HuH-7 (cell line): ENCODE measurements around the gene ZP3.
"Not testable (repeated sequence)": the region's sequence is repeated elsewhere in the genome, so short reads cannot be mapped to it uniquely, and the experiment has no call there.

Experiments
- DNase-seq: peaks from one replicate; pipeline ENCODE4 v3.0.0; 2011; ENCODE audit warnings: low spot score

The ZP3 gene

GRCh38 chr7:76442664-76443446 lies 18.1 kb downstream of the ZP3 start:
- not testable (repeated sequence) for DNase-seq

- not testable (repeated sequence) for DNase-seq
These were observed 19.1 kb downstream of the ZP3 start for GRCh38 chr7:76443846-76444245.

- DNase-seq, result not testable (repeated sequence)
These were observed 20.8 kb downstream of the ZP3 start for GRCh38 chr7:76445577-76446008.

- DNase-seq, result not testable (repeated sequence)
These were observed 32.3 kb downstream of the ZP3 start for GRCh38 chr7:76457017-76457416.

- not testable (repeated sequence) for DNase-seq
These were observed 33.8 kb downstream of the ZP3 start for GRCh38 chr7:76458504-76458903.

- DNase-seq, result not testable (repeated sequence)
These were observed 36.0 kb downstream of the ZP3 start for GRCh38 chr7:76460767-76461166.

GRCh38 chr7:76461464-76462101 lies 36.8 kb downstream of the ZP3 start, which contains the start of gene DTX2:
TSS of gene DTX2 (plus strand) at chr7:76461709. CDS start at chr7:76480510, 18,801 bp downstream.
- DNase-seq, result not testable (repeated sequence)

GRCh38 chr7:76462271-76462882 lies 37.6 kb downstream of the ZP3 start:
- not testable (repeated sequence) for DNase-seq

- not testable (repeated sequence) for DNase-seq
These were observed 40.2 kb downstream of the ZP3 start for GRCh38 chr7:76464959-76465358.

- DNase-seq, result not testable (repeated sequence)
These were observed 41.2 kb downstream of the ZP3 start for GRCh38 chr7:76465950-76466349.

GRCh38 chr7:76467743-76468404 lies 43.1 kb downstream of the ZP3 start:
- DNase-seq, result not testable (repeated sequence)

GRCh38 chr7:76471556-76472221 lies 46.9 kb downstream of the ZP3 start:
- not testable (repeated sequence) for DNase-seq

- not testable (repeated sequence) for DNase-seq
These were observed 48.3 kb downstream of the ZP3 start for GRCh38 chr7:76473097-76473496.

GRCh38 chr7:76476280-76476679 lies 51.5 kb downstream of the ZP3 start:
- not testable (repeated sequence) for DNase-seq

- DNase-seq, result not testable (repeated sequence)
These were observed 52.2 kb downstream of the ZP3 start for GRCh38 chr7:76476742-76477474.

GRCh38 chr7:76479628-76480027 lies 54.9 kb downstream of the ZP3 start:
- DNase-seq, result not testable (repeated sequence)

- DNase-seq, result not testable (repeated sequence)
These were observed 55.9 kb downstream of the ZP3 start for GRCh38 chr7:76480403-76481253.

GRCh38 chr7:76482660-76483059 lies 57.9 kb downstream of the ZP3 start:
- DNase-seq, result not testable (repeated sequence)

GRCh38 chr7:76483081-76483480 lies 58.3 kb downstream of the ZP3 start:
- DNase-seq, result not testable (repeated sequence)

- not testable (repeated sequence) for DNase-seq
These were observed 59.7 kb downstream of the ZP3 start for GRCh38 chr7:76484456-76484855.
